Testis (tissue), 2 donors: ENCODE measurements around the gene PTPN12.

ENCODE experiments used
- CTCF ChIP-seq, 3 experiments: fragments of 450-650 bp in 2 of 3; fragments of 200-600 bp in 1 of 3; sonication (generic) in 1 of 3; IDR thresholded peaks; one replicate each; pipeline ENCODE4 v1.5.1; 2016 to 2019; ENCODE audit warnings: antibody characterized with exemption in 3 of 3, mild to moderate bottlenecking in 2 of 3, moderate library complexity in 1 of 3
- POLR2A ChIP-seq: fragments of 450-650 bp; IDR thresholded peaks from one replicate; pipeline ENCODE4 v1.6.1; 2017; ENCODE audit warnings: antibody characterized with exemption, mild to moderate bottlenecking, moderate library complexity

GRCh38 chr7:77553123-77553522 lies 16.0 kb downstream of the PTPN12 start:
- TF ChIP-seq POLR2A: no peak
- no peak for TF ChIP-seq CTCF (IDR thresholded peaks at IDR 0.05)
